PC-3 (cell line): ENCODE measurements around the gene KLHL13. TPM values are rescaled to one million over a fixed set of nuclear protein-coding genes. Genes with fewer than 3 reads are reported as not detected.
"Not testable (repeated sequence)": the region's sequence is repeated elsewhere in the genome, so short reads cannot be mapped to it uniquely, and the experiment has no call there.

ENCODE experiments used
- ATAC-seq: fragments of 200-7000 bp; cut with Tn5 transposase; 2 replicates; pipeline ENCODE4 v1.9.1; 2020; ENCODE audit warnings: mild to moderate bottlenecking, moderate library complexity
- BruUV-seq: library from RNA; stranded (reverse); fragments of 400-500 nt; replicated peaks from 2 replicates; lab custom pipeline; 2021; lab: Mats Ljungman, UMichigan
- CTCF ChIA-PET: fragments of 300-600 bp; sonication (Branson Sonifier 250); formaldehyde crosslinking; loops from one replicate; lab custom pipeline; 2022; ENCODE audit warnings: antibody characterized with exemption; lab: Charles Lee
- POLR2A ChIA-PET: fragments of 300-600 bp; sonication (Branson Sonifier 250); formaldehyde crosslinking; loops from one replicate; lab custom pipeline; 2022; ENCODE audit warnings: antibody characterized with exemption; ENCODE audit not compliant: unreplicated experiment; lab: Charles Lee
- DNase-seq: peaks from one replicate; pipeline ENCODE4 v3.0.0-alpha.2; 2015
- H2AFZ ChIP-seq: fragments of 300-600 bp; sonication (generic); 2 replicates; pipeline ENCODE4 v1.6.0; 2016; ENCODE audit warnings: antibody characterized with exemption, low read length
- H3F3A ChIP-seq: fragments of 300-600 bp; sonication (generic); one replicate; pipeline ENCODE4 v1.6.0; 2017; ENCODE audit warnings: antibody characterized with exemption, low read length, control low read depth, mild to moderate bottlenecking; ENCODE audit not compliant: unreplicated experiment
- H3K27ac ChIP-seq: fragments of 300-600 bp; sonication (generic); 2 replicates; pipeline ENCODE4 v1.5.1; 2016; ENCODE audit warnings: mild to moderate bottlenecking, low read length
- H3K27me3 ChIP-seq: fragments of 300-600 bp; sonication (generic); 2 replicates; pipeline ENCODE4 v1.6.1; 2016; ENCODE audit warnings: low read length, mixed read lengths
- H3K36me3 ChIP-seq: fragments of 300-600 bp; sonication (generic); 2 replicates; pipeline ENCODE4 v1.6.1; 2016; ENCODE audit warnings: low read depth, mixed run types, low read length, mixed read lengths
- H3K4me1 ChIP-seq: fragments of 300-600 bp; sonication (generic); 2 replicates; pipeline ENCODE4 v1.5.1; 2016; ENCODE audit warnings: low read length; ENCODE audit not compliant: insufficient read depth
- H3K4me2 ChIP-seq: fragments of 300-600 bp; sonication (generic); 2 replicates; pipeline ENCODE4 v1.6.0; 2016; ENCODE audit warnings: low read length
- H3K4me3 ChIP-seq: fragments of 300-600 bp; sonication (generic); 2 replicates; pipeline ENCODE4 v1.5.1; 2016; ENCODE audit warnings: mild to moderate bottlenecking, low read length, mixed read lengths
- H3K79me2 ChIP-seq: fragments of 300-600 bp; sonication (generic); 2 replicates; pipeline ENCODE4 v1.6.1; 2017; ENCODE audit warnings: low read length, mixed read lengths
- H3K9ac ChIP-seq: fragments of 300-600 bp; sonication (generic); 2 replicates; pipeline ENCODE4 v1.6.0; 2016; ENCODE audit warnings: mild to moderate bottlenecking, low read length
- H3K9me2 ChIP-seq: fragments of 300-600 bp; sonication (generic); replicated peaks from 2 replicates; pipeline ENCODE4 v1.6.1; 2016; ENCODE audit warnings: mixed run types, low read length, mixed read lengths
- H3K9me3 ChIP-seq: fragments of 300-600 bp; sonication (generic); 2 replicates; pipeline ENCODE4 v1.6.1; 2016; ENCODE audit warnings: low read length, mixed read lengths
- H4K20me1 ChIP-seq: fragments of 300-600 bp; sonication (generic); 2 replicates; pipeline ENCODE4 v1.6.1; 2016; ENCODE audit warnings: low read length, mixed read lengths
- CTCF ChIP-seq: fragments of 300-600 bp; sonication (generic); conservative IDR thresholded peaks from 2 replicates; pipeline ENCODE4 v1.5.1; 2017; ENCODE audit warnings: antibody characterized with exemption, low read depth, mild to moderate bottlenecking, low read length
- EZH2 ChIP-seq: fragments of 300-600 bp; sonication (generic); IDR thresholded peaks from one replicate; pipeline ENCODE4 v1.6.1; 2017; ENCODE audit warnings: antibody characterized with exemption, mild to moderate bottlenecking, low read length; ENCODE audit not compliant: unreplicated experiment
- EZH2phosphoT487 ChIP-seq: fragments of 300-600 bp; sonication (generic); IDR thresholded peaks from 2 replicates; pipeline ENCODE4 v1.6.1; 2018; ENCODE audit warnings: mild to moderate bottlenecking, antibody characterized with exemption, low read length, borderline replicate concordance
- intact Hi-C: fragments of 100-400 bp; cut with micrococcal nuclease; formaldehyde crosslinking; loops from 2 replicates; pipeline ENCODE4 v1.9.0; 2023
- total RNA-seq: library from RNA; depleted of rRNA; stranded (reverse); fragments of >200 nt; gene quantifications from 2 replicates; pipeline ENCODE4 v1.2.3, GENCODE V29; 2014

The KLHL13 gene
- total RNA-seq, 1 experiment from 2014 or later, result 4.0 TPM

- Histone ChIP-seq H3K9ac (no peak overlapping the region), H3K4me3 (no peak overlapping the region), H3F3A (no peaks in the 10 kb centered on the region), H3K79me2 (no peaks in the 10 kb centered on the region), H3K9me3 (no peaks in the 10 kb centered on the region), H3K4me2 (no peak overlapping the region), H2AFZ (no peak overlapping the region), H3K4me1 (no peaks in the 10 kb centered on the region), H3K27ac (no peak overlapping the region), H3K9me2 (no peaks in the 10 kb centered on the region), H3K27me3 (no peaks in the 10 kb centered on the region), H4K20me1 (no peaks in the 10 kb centered on the region), H3K36me3 (no peaks in the 10 kb centered on the region)
- intact Hi-C loops, result no loop called here
- TF ChIP-seq EZH2phosphoT487, result no peak
- TF ChIP-seq CTCF, result no peak
- no peak for TF ChIP-seq EZH2
- no TSS peak for BruUV-seq
- ChIA-PET POLR2A (no interaction called here), CTCF (no interaction called here)
- ATAC-seq, result no peak
- no peak for DNase-seq
Observed at GRCh38 chrX:118152721-118153120, 36.1 kb upstream of the KLHL13 start.

- ChIA-PET POLR2A (no interaction called here), CTCF (no interaction called here)
- H3K9ac ChIP-seq, result no peak overlapping the region
- no peaks in the 10 kb centered on the region for H3K27me3 ChIP-seq
- DNase-seq (no peak), ATAC-seq (no peak)
- no peaks in the 10 kb centered on the region for H3K9me2 ChIP-seq
- no peak overlapping the region for H3K4me3 ChIP-seq
- no peaks in the 10 kb centered on the region for H3K4me1 ChIP-seq
- no peak overlapping the region for H2AFZ ChIP-seq
- H3K36me3 ChIP-seq, result no peaks in the 10 kb centered on the region
- H3K79me2 ChIP-seq, result no peaks in the 10 kb centered on the region
- no peaks in the 10 kb centered on the region for H3F3A ChIP-seq
- no peak overlapping the region for H3K27ac ChIP-seq
- no peaks in the 10 kb centered on the region for H4K20me1 ChIP-seq
- intact Hi-C loops, result no loop called here
- H3K9me3 ChIP-seq, result no peaks in the 10 kb centered on the region
- no peak overlapping the region for H3K4me2 ChIP-seq
- BruUV-seq, result no TSS peak
- TF ChIP-seq CTCF, result no peak
Observed at GRCh38 chrX:118148737-118149136, 32.1 kb upstream of the KLHL13 start.

- H3K4me1 ChIP-seq, DNase-seq, H3K27me3 ChIP-seq, POLR2A ChIA-PET, CTCF ChIA-PET, H2AFZ ChIP-seq, H3K4me3 ChIP-seq, H3K9ac ChIP-seq, H3K36me3 ChIP-seq, H3F3A ChIP-seq, H3K27ac ChIP-seq, intact Hi-C loops, H3K9me2 ChIP-seq, BruUV-seq, H3K79me2 ChIP-seq, H4K20me1 ChIP-seq, ATAC-seq, H3K9me3 ChIP-seq, H3K4me2 ChIP-seq: not testable (repeated sequence)
Observed at GRCh38 chrX:118147771-118148170, 31.2 kb upstream of the KLHL13 start.
